GM12891 (cell line): ENCODE measurements around the gene SFXN1.

Experiments
- DNase-seq: peaks from one replicate; pipeline ENCODE4 v3.0.0; 2011; ENCODE audit warnings: low spot score; ENCODE audit not compliant: insufficient read length
- FAIRE-seq: peaks from 2 replicates; lab custom pipeline; 2011; peaks lifted over from hg19 to GRCh38; lab: Jason Lieb, UNC
- PAX5 ChIP-seq: IDR thresholded peaks from 2 replicates; pipeline ENCODE4 v1.6.1; 2011; ENCODE audit warnings: low read length, moderate library complexity, mild to moderate bottlenecking; ENCODE audit not compliant: insufficient read depth, severe bottlenecking
- POLR2A ChIP-seq: IDR thresholded peaks from 2 replicates; pipeline ENCODE4 v1.6.1; 2011; ENCODE audit warnings: low read depth, low read length, control low read depth
- POLR2AphosphoS5 ChIP-seq: IDR thresholded peaks from 2 replicates; pipeline ENCODE4 v1.6.1; 2011; ENCODE audit warnings: low read depth, low read length, control low read depth
- POU2F2 ChIP-seq: IDR thresholded peaks from 2 replicates; pipeline ENCODE4 v1.6.1; 2011; ENCODE audit warnings: low read depth, mild to moderate bottlenecking, control low read depth, low read length, moderate library complexity
- SPI1 ChIP-seq: IDR thresholded peaks from 2 replicates; pipeline ENCODE4 v1.6.1; 2011; ENCODE audit warnings: low read depth, low read length, control low read depth
- TAF1 ChIP-seq: IDR thresholded peaks from 2 replicates; pipeline ENCODE4 v1.6.1; 2011; ENCODE audit warnings: low read depth, low read length, control low read depth

Gene SFXN1

GRCh38 chr5:175464074-175464941 lies 14.1 kb upstream of the SFXN1 start:
- TF ChIP-seq PAX5 (no peak), SPI1 (no peak), TAF1 (no peak), POLR2A (no peak), POLR2AphosphoS5 (no peak), POU2F2 (no peak)
- FAIRE-seq (peak; percentile 71), DNase-seq (no peak)

- FAIRE-seq (no peak), DNase-seq (no peak)
- no peak for TF ChIP-seq POLR2A
These were observed 13.5 kb upstream of the SFXN1 start for GRCh38 chr5:175464942-175465233.

- FAIRE-seq (no peak), DNase-seq (no peak)
- TF ChIP-seq SPI1 (no peak), PAX5 (no peak), TAF1 (no peak), POLR2A (no peak), POU2F2 (no peak), POLR2AphosphoS5 (no peak)
These were observed 13.1 kb upstream of the SFXN1 start for GRCh38 chr5:175465282-175465681.

GRCh38 chr5:175466700-175467318 lies 11.6 kb upstream of the SFXN1 start:
- TF ChIP-seq PAX5 (no peak), TAF1 (no peak), POU2F2 (no peak), SPI1 (no peak), POLR2AphosphoS5 (no peak), POLR2A (no peak)
- DNase-seq (no peak), FAIRE-seq (no peak)

- no peak for TF ChIP-seq TAF1
- TF ChIP-seq POU2F2, result no peak
- TF ChIP-seq PAX5, result no peak
- no peak for TF ChIP-seq SPI1
- no peak for DNase-seq
- FAIRE-seq, result no peak
These were observed 10.2 kb upstream of the SFXN1 start for GRCh38 chr5:175467983-175468690.

- no peak for TF ChIP-seq PAX5
- no peak for TF ChIP-seq POLR2AphosphoS5
- TF ChIP-seq POU2F2, result no peak
- no peak for TF ChIP-seq POLR2A
- TF ChIP-seq SPI1, result no peak
- TF ChIP-seq TAF1, result no peak
- FAIRE-seq, result no peak
- no peak for DNase-seq
These were observed 9.5 kb upstream of the SFXN1 start for GRCh38 chr5:175468892-175469291.

GRCh38 chr5:175469916-175470315 lies 8.4 kb upstream of the SFXN1 start:
- TF ChIP-seq PAX5, result no peak
- TF ChIP-seq POLR2AphosphoS5, result no peak
- no peak for TF ChIP-seq POLR2A
- no peak for TF ChIP-seq POU2F2
- TF ChIP-seq SPI1, result no peak
- no peak for TF ChIP-seq TAF1
- FAIRE-seq (no peak), DNase-seq (no peak)

GRCh38 chr5:175470781-175471180 lies 7.6 kb upstream of the SFXN1 start:
- no peak for TF ChIP-seq POLR2AphosphoS5
- TF ChIP-seq POU2F2, result no peak
- TF ChIP-seq TAF1, result no peak
- no peak for TF ChIP-seq POLR2A
- TF ChIP-seq PAX5, result no peak
- TF ChIP-seq SPI1, result no peak
- no peak for FAIRE-seq
- no peak for DNase-seq

GRCh38 chr5:175471196-175471595 lies 7.2 kb upstream of the SFXN1 start:
- no peak for TF ChIP-seq TAF1
- TF ChIP-seq POLR2A, result no peak
- TF ChIP-seq POLR2AphosphoS5, result no peak
- no peak for TF ChIP-seq SPI1
- no peak for TF ChIP-seq PAX5
- TF ChIP-seq POU2F2, result no peak
- no peak for FAIRE-seq
- DNase-seq, result no peak

- TF ChIP-seq POU2F2, result no peak
- TF ChIP-seq TAF1, result no peak
- no peak for TF ChIP-seq PAX5
- no peak for TF ChIP-seq SPI1
- TF ChIP-seq POLR2AphosphoS5, result no peak
- TF ChIP-seq POLR2A, result no peak
- no peak for FAIRE-seq
- no peak for DNase-seq
These were observed 6.7 kb upstream of the SFXN1 start for GRCh38 chr5:175471628-175472027.
